Tibial nerve (tissue), 4 donors: Measurements from ENCODE around the gene TYRP1. TPM values are rescaled to one million over a fixed set of nuclear protein-coding genes. Genes with fewer than 3 reads are reported as not detected.

Source experiments
- DNase-seq, 2 donors: peaks; one replicate each; pipeline ENCODE4 v3.0.0-alpha.2; 2019; ENCODE audit warnings: low spot score in 2 of 2
- H3K27ac ChIP-seq, 4 donors: fragments of 200-600 bp; sonication (generic) in 3 of 4; one replicate each; pipeline ENCODE4 v1.5.1; 2017 to 2019; ENCODE audit warnings: mild to moderate bottlenecking in 1 of 4
- H3K27me3 ChIP-seq, 2 donors: fragments of 200-600 bp; sonication (generic) in 1 of 2; one replicate each; pipeline versions ENCODE4 v1.5.1 to v1.6.0; 2017 to 2019
- H3K36me3 ChIP-seq, 3 donors: fragments of 200-600 bp; sonication (generic); one replicate each; pipeline ENCODE4 v1.5.1; 2018 to 2019
- H3K4me1 ChIP-seq, 4 donors: fragments of 200-600 bp; sonication (generic) in 3 of 4; one replicate each; pipeline ENCODE4 v1.5.1; 2017 to 2019
- H3K4me3 ChIP-seq, 4 donors: fragments of 200-600 bp; sonication (generic) in 3 of 4; one replicate each; pipeline ENCODE4 v1.5.1; 2017 to 2019; ENCODE audit warnings: mild to moderate bottlenecking in 1 of 4, moderate library complexity in 1 of 4
- H3K9me3 ChIP-seq, 4 donors: fragments of 200-600 bp; sonication (generic) in 3 of 4; one replicate each; pipeline ENCODE4 v1.5.1; 2017 to 2019
- CTCF ChIP-seq, 5 experiments: fragments of 200-600 bp in 3 of 5; fragments of 450-650 bp in 2 of 5; sonication (generic) in 3 of 5; IDR thresholded peaks; one replicate each; pipeline ENCODE4 v1.5.1; 2016 to 2019; ENCODE audit warnings: antibody characterized with exemption in 5 of 5, mild to moderate bottlenecking in 3 of 5, moderate library complexity in 2 of 5
- EP300 ChIP-seq, 2 donors: sonication (generic); formaldehyde crosslinking; IDR thresholded peaks; one replicate each; pipeline ENCODE4 v1.6.1; 2017; ENCODE audit warnings: antibody characterized with exemption in 2 of 2, mild to moderate bottlenecking in 1 of 2
- POLR2A ChIP-seq, 2 donors: fragments of 450-650 bp; IDR thresholded peaks; one replicate each; pipeline ENCODE4 v1.6.1; 2017; ENCODE audit warnings: antibody characterized with exemption in 2 of 2, mild to moderate bottlenecking in 2 of 2, moderate library complexity in 2 of 2
- WGBS, 2 donors: methylation state at CpG; one replicate each; pipeline ENCODE4 v1.1.5; 2018; 5-methylcytosine and 5-hydroxymethylcytosine counted together
- total RNA-seq, 4 donors: library from RNA; depleted of rRNA; stranded (reverse); fragments of >200 nt; gene quantifications; one replicate each; pipeline ENCODE4 v1.1.0, GENCODE V29; 2016

TYRP1 gene
- total RNA-seq, 4 donors from 2014 or later = not detected

GRCh38 chr9:12656803-12657202, 36.4 kb upstream of the TYRP1 start:
- TF ChIP-seq EP300 (IDR thresholded peaks at IDR 0.05) (no peak), POLR2A (IDR thresholded peaks at IDR 0.05) (no peak), CTCF (IDR thresholded peaks at IDR 0.05) (no peak)
- no peaks in the 10 kb centered on the region for H3K36me3 ChIP-seq
- no peaks in the 10 kb centered on the region for H3K4me1 ChIP-seq
- no peak for DNase-seq
- no peaks in the 10 kb centered on the region for H3K27me3 ChIP-seq
- peaks cover 0 to 6% (median 0%) of the 10 kb centered on the region in 4 donors for H3K9me3 ChIP-seq
- H3K4me3 ChIP-seq = no peak overlapping the region
- H3K27ac ChIP-seq = no peak overlapping the region
- WGBS, 2 donors = 94 to 98% methylated on average over 2 of the region's 2 CpGs

- no peaks in the 10 kb centered on the region for H3K27me3 ChIP-seq
- no peaks in the 10 kb centered on the region for H3K36me3 ChIP-seq
- no peak for DNase-seq
- no peak overlapping the region for H3K4me3 ChIP-seq
- TF ChIP-seq EP300 (IDR thresholded peaks at IDR 0.05) (no peak), POLR2A (IDR thresholded peaks at IDR 0.05) (no peak)
- 81 to 91% methylated on average over 2 of the region's 2 CpGs for WGBS, 2 donors
- no peaks in the 10 kb centered on the region for H3K4me1 ChIP-seq
- H3K9me3 ChIP-seq = peaks cover 0 to 6% (median 0%) of the 10 kb centered on the region in 4 donors
- no peak overlapping the region for H3K27ac ChIP-seq
Measured at GRCh38 chr9:12657233-12657632, 36.0 kb upstream of the TYRP1 start.

GRCh38 chr9:12657998-12658397, 35.2 kb upstream of the TYRP1 start:
- no peak for DNase-seq
- no peaks in the 10 kb centered on the region for H3K4me1 ChIP-seq
- TF ChIP-seq CTCF (IDR thresholded peaks at IDR 0.05) (no peak), POLR2A (IDR thresholded peaks at IDR 0.05) (no peak), EP300 (IDR thresholded peaks at IDR 0.05) (no peak)
- no peak overlapping the region for H3K4me3 ChIP-seq
- peaks cover 0 to 6% (median 0%) of the 10 kb centered on the region in 4 donors for H3K9me3 ChIP-seq
- H3K27ac ChIP-seq = no peak overlapping the region
- H3K27me3 ChIP-seq = no peaks in the 10 kb centered on the region
- H3K36me3 ChIP-seq = no peaks in the 10 kb centered on the region
- 86 to 95% methylated on average over 4 of the region's 4 CpGs for WGBS, 2 donors

- Histone ChIP-seq H3K4me1 (no peaks in the 10 kb centered on the region), H3K4me3 (no peak overlapping the region), H3K27ac (no peak overlapping the region), H3K9me3 (peaks cover 0 to 6% (median 0%) of the 10 kb centered on the region in 4 donors), H3K36me3 (no peaks in the 10 kb centered on the region), H3K27me3 (no peaks in the 10 kb centered on the region)
- DNase-seq = no peak
- TF ChIP-seq EP300 (IDR thresholded peaks at IDR 0.05) = no peak
- no peak for TF ChIP-seq CTCF (IDR thresholded peaks at IDR 0.05)
- TF ChIP-seq POLR2A (IDR thresholded peaks at IDR 0.05) = no peak
- WGBS, 2 donors = 86 to 91% methylated on average over 7 to 8 of the region's 10 CpGs
Measured at GRCh38 chr9:12658531-12659209, 34.5 kb upstream of the TYRP1 start.

GRCh38 chr9:12659220-12659619, 34.0 kb upstream of the TYRP1 start:
- peaks cover 0 to 6% (median 0%) of the 10 kb centered on the region in 4 donors for H3K9me3 ChIP-seq
- no peaks in the 10 kb centered on the region for H3K27me3 ChIP-seq
- H3K27ac ChIP-seq = no peak overlapping the region
- no peak for DNase-seq
- H3K4me3 ChIP-seq = no peak overlapping the region
- H3K4me1 ChIP-seq = no peaks in the 10 kb centered on the region
- no peak for TF ChIP-seq EP300 (IDR thresholded peaks at IDR 0.05)
- TF ChIP-seq CTCF (IDR thresholded peaks at IDR 0.05) = no peak
- TF ChIP-seq POLR2A (IDR thresholded peaks at IDR 0.05) = no peak
- no peaks in the 10 kb centered on the region for H3K36me3 ChIP-seq
- WGBS, 2 donors = 95 to 98% methylated on average over 4 of the region's 4 CpGs
